ENCODE measurements around the gene WAC. TPM values are rescaled to one million over a fixed set of nuclear protein-coding genes. Genes with fewer than 3 reads are reported as not detected.

The WAC gene
- polyA plus RNA-seq, 2 of the 4 experiments (the other 2 are of a cell fraction) = 63.9 to 133 TPM

DNA sequence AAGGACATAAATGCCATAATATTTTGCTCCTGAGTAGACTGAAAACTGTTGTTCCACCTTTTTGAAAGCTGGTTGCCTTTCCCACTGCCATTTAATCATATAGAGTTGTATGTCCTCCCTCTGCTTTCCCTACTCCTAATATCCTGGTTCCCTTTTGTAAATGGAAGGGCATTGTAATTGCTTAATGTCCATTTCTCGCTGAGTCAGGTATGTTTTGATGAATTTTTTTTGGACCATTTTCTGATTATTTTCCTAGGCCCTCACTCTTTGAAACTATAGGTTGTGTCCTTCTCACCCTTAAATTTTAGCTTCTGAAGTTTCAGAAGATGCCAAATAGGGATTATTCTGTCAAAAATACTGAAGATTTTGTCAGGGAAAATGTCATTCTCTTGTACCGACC lies 45.5 kb downstream of the WAC start:
- WGBS (ENCODE audit: missing lambda C conversion rate) = 93% methylated on average over 2 of the region's 2 CpGs
- H3K4me3 ChIP-seq = no peak overlapping the region
- DNase-seq (ENCODE audit: low read depth in 1 of 2, low spot score in 1 of 2) (no peak), ATAC-seq (no peak), FAIRE-seq (no peak)
- ChIA-PET CTCF (interaction anchor here (1.7 kb wide), 1 partner anchor 9 kb away, joined by 4 read pairs; no protein-coding TSS in a partner anchor), POLR2A (interaction anchor here (0.5 kb wide), 1 partner anchor 31 kb away, joined by 3 read pairs; no protein-coding TSS in a partner anchor)
- TF ChIP-seq, protein P1, sequence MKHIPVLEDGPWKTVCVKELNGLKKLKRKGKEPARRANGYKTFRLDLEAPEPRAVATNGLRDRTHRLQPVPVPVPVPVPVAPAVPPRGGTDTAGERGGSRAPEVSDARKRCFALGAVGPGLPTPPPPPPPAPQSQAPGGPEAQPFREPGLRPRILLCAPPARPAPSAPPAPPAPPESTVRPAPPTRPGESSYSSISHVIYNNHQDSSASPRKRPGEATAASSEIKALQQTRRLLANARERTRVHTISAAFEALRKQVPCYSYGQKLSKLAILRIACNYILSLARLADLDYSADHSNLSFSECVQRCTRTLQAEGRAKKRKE (CRISPR knock-in tag; IDR thresholded peaks at IDR 0.05; ENCODE audit: low read depth) = no peak
- no peak for TF ChIP-seq CEBPB (IDR thresholded peaks at IDR 0.05)
- TF ChIP-seq ESRRA (IDR thresholded peaks at IDR 0.05; ENCODE audit: borderline replicate concordance, low read length) = no peak
- peak; percentile 68 for TF ChIP-seq MAFK (IDR thresholded peaks at IDR 0.05; ENCODE audit: partially characterized antibody)
- H3K4me1 ChIP-seq = peaks cover 23% of the 10 kb centered on the region; the same call in 2 of the 3 replicates
- H3K27ac ChIP-seq = no peak overlapping the region
- H3K9me3 ChIP-seq = no peaks in the 10 kb centered on the region
- H3K4me2 ChIP-seq = no peak overlapping the region

GRCh38 chr10:28580825-28581224 lies 47.9 kb downstream of the WAC start:
- ATAC-seq (no peak), FAIRE-seq (no peak), DNase-seq (ENCODE audit: low read depth in 1 of 2, low spot score in 1 of 2) (no peak)
- no peak overlapping the region for H3K27ac ChIP-seq
- H3K4me1 ChIP-seq = peaks cover 23% of the 10 kb centered on the region; the same call in 2 of the 3 replicates
- H3K4me3 ChIP-seq = no peak overlapping the region
- H3K4me2 ChIP-seq = no peak overlapping the region
- no peaks in the 10 kb centered on the region for H3K9me3 ChIP-seq
- TF ChIP-seq, protein P2, sequence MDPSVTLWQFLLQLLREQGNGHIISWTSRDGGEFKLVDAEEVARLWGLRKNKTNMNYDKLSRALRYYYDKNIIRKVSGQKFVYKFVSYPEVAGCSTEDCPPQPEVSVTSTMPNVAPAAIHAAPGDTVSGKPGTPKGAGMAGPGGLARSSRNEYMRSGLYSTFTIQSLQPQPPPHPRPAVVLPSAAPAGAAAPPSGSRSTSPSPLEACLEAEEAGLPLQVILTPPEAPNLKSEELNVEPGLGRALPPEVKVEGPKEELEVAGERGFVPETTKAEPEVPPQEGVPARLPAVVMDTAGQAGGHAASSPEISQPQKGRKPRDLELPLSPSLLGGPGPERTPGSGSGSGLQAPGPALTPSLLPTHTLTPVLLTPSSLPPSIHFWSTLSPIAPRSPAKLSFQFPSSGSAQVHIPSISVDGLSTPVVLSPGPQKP (IDR thresholded peaks at IDR 0.05; ENCODE audit: low read depth, low read length) = no peak
- TF ChIP-seq, protein P1 (CRISPR knock-in tag; IDR thresholded peaks at IDR 0.05; ENCODE audit: low read depth) = no peak
- TF ChIP-seq MAZ (IDR thresholded peaks at IDR 0.05; ENCODE audit: borderline replicate concordance, low read depth, low read length) (no peak), ZNF302 (CRISPR knock-in tag; IDR thresholded peaks at IDR 0.05) (no peak), TP53 (CRISPR knock-in tag; IDR thresholded peaks at IDR 0.05) (no peak), NFE2L2 (conservative IDR thresholded peaks at IDR 0.05; ENCODE audit: low read length) (no peak), GATA3 (IDR thresholded peaks at IDR 0.05; ENCODE audit: borderline replicate concordance) (no peak), EHF (CRISPR knock-in tag; IDR thresholded peaks at IDR 0.05) (no peak), RAD21 (conservative IDR thresholded peaks at IDR 0.05 in 1 of 2, IDR thresholded peaks at IDR 0.05 in 1 of 2) (no peak)
- POLR2A ChIA-PET = no interaction called here
- CTCF ChIA-PET = no interaction called here
- 95% methylated on average over 1 of the region's 1 CpG for WGBS (ENCODE audit: missing lambda C conversion rate)

DNA sequence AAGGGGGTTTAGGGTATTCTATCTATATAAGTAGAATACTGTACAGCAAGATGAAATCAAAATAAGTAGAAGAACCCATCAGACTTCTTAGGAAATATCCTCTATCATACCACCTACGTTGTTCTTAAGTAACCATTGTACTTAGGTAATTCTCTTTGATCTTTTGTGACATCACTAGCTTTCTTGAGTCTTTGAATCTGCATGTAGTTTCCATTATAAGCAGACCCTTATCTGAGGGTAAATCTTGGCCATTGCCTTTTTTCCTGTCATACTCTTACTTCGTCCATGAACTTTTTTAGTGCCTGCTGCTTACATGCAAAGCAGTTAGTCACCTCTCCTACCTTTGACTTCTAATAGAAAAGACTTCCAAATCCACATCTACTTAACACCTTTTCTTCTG lies 49.0 kb downstream of the WAC start:
- Histone ChIP-seq H3K9me3 (no peaks in the 10 kb centered on the region), H3K4me1 (peaks cover 26% of the 10 kb centered on the region; the same call in 2 of the 3 replicates), H3K27ac (no peak overlapping the region), H3K4me2 (no peak overlapping the region), H3K4me3 (no peak overlapping the region)
- TF ChIP-seq CHD4 (IDR thresholded peaks at IDR 0.05; ENCODE audit: borderline replicate concordance) (no peak), POLR2AphosphoS2 (conservative IDR thresholded peaks at IDR 0.05; ENCODE audit: low read length) (no peak), PBX3 (IDR thresholded peaks at IDR 0.05) (no peak)
- DNase-seq (ENCODE audit: low read depth in 1 of 2, low spot score in 1 of 2) (no peak), FAIRE-seq (no peak), ATAC-seq (no peak)
- ChIA-PET CTCF (interaction anchor here (0.7 kb wide), 1 partner anchor 22 kb away, joined by 3 read pairs; no protein-coding TSS in a partner anchor), POLR2A (no interaction called here)
- WGBS (ENCODE audit: missing lambda C conversion rate) = 86% methylated on average over 2 of the region's 2 CpGs

DNA sequence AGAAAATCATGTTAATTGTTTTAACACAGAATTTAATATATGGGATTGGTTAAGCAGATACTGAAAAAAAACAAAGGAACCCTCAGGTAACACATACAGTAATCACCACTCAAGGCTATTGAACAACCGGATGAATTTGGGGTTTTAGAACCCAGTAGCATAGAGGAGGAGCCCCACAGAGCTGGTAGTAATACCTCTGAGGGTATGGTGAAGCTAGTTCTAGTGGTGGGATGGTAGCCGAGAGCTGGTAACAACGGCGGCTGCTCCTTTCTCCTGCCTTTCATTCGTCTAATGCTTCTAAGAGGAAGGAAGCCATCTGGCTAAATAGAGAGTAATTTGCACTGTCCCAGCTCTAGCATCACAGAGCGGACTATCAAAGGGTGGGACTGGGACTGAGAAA lies 52.2 kb downstream of the WAC start:
- no peak for FAIRE-seq
- H3K27ac ChIP-seq = no peak overlapping the region
- POLR2A ChIA-PET = interaction anchor here (1.0 to 1.1 kb wide), 2 partner anchors 11 to 52 kb away, joined by 3 to 5 read pairs; partner anchors contain the start of gene WAC
- DNase-seq (ENCODE audit: low read depth in 1 of 2, low spot score in 1 of 2) = no peak
- 76% methylated on average over 6 of the region's 6 CpGs for WGBS (ENCODE audit: missing lambda C conversion rate)
- H3K4me1 ChIP-seq = peaks cover 19% of the 10 kb centered on the region
- TF ChIP-seq KDM5A (IDR thresholded peaks at IDR 0.05) (no peak), MYC (IDR thresholded peaks at IDR 0.05; ENCODE audit: borderline replicate concordance, low read length) (no peak), CEBPB (IDR thresholded peaks at IDR 0.05) (no peak), EP300 (IDR thresholded peaks at IDR 0.05) (no peak), ESRRA (IDR thresholded peaks at IDR 0.05; ENCODE audit: borderline replicate concordance, low read length) (no peak), GATA3 (IDR thresholded peaks at IDR 0.05; ENCODE audit: borderline replicate concordance) (no peak), EHF (CRISPR knock-in tag; IDR thresholded peaks at IDR 0.05) (no peak)
- H3K4me3 ChIP-seq = no peak overlapping the region
- CTCF ChIA-PET = no interaction called here
- no peaks in the 10 kb centered on the region for H3K9me3 ChIP-seq
- H3K4me2 ChIP-seq = no peak overlapping the region
- ATAC-seq = no peak
